ENCODE data around the gene EPHA3. TPM values are rescaled to one million over a fixed set of nuclear protein-coding genes. Genes with fewer than 3 reads are reported as not detected.

The EPHA3 gene
- total RNA-seq, 1 experiment from 2014 or later = 21.5 TPM

DNA sequence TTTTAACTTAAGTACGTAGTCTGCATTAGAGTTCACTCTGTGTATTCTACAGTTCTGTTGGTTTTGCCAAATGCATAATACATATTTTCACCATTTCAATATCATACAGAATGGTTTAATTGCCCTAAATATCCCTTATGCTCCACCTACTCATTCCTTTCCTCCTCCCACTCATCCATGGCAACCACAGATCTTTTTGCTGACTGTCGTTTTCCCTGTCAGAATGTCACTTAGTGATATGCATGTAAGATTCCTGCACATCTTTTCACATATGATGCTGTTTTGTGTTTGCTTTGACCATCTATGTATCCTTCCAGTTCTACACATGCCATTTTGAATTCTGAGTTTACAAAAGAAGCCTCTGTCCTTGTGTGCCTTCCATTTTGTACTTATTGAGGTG, 36.7 kb downstream of the EPHA3 start:
- intact Hi-C loops (cut with micrococcal nuclease; ENCODE audit: unreplicated experiment) = no loop called here
- no TSS peak for BruUV-seq (replicated peaks)
- Histone ChIP-seq H3K4me3 (ENCODE audit: low read depth, low read length, poor library complexity, severe bottlenecking) (no peak overlapping the region), H3K4me1 (ENCODE audit: insufficient read depth, low read length, poor library complexity, severe bottlenecking) (peaks cover 8% of the 10 kb centered on the region), H3K27me3 (replicated peaks; ENCODE audit: insufficient read depth, low read depth, low read length, poor library complexity) (no peaks in the 10 kb centered on the region), H3K9me3 (ENCODE audit: low read depth, low read length, poor library complexity, severe bottlenecking) (no peaks in the 10 kb centered on the region), H3K36me3 (ENCODE audit: insufficient read depth, low read length, poor library complexity, severe bottlenecking) (no peaks in the 10 kb centered on the region), H3K27ac (ENCODE audit: low read depth, low read length, poor library complexity, severe bottlenecking) (no peak overlapping the region)
- no peak for DNase-seq (ENCODE audit: low spot score)
- ChIA-PET POLR2A (ENCODE audit: low non-redundant PET) (no interaction called here), CTCF (no interaction called here)
- TF ChIP-seq EZH2 (IDR thresholded peaks at IDR 0.05; ENCODE audit: borderline replicate concordance, low read depth, low read length, poor library complexity, severe bottlenecking) (no peak), CTCF (conservative IDR thresholded peaks at IDR 0.05; ENCODE audit: low read depth, low read length) (no peak)

DNA sequence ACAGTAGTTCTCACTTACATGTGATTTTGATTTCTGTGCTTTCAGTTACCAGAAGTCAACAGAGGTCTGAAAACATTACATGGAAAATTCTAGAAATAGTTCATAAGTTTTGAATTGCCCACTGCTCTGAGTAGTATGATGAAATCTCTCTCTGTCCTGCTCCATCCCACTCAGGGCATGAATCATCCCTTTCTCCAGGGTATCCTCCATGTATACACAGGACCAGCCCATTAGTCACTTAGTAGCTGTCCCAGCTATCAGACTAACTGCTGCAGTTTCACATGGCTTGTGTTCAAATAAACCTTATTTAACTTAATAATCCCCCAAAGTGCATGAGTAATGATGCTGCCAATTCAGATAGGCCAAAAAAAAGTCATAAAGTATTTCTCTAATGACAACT, 38.6 kb downstream of the EPHA3 start:
- H3K4me1 ChIP-seq (ENCODE audit: insufficient read depth, low read length, poor library complexity, severe bottlenecking) = peaks cover 8% of the 10 kb centered on the region
- ChIA-PET POLR2A (ENCODE audit: low non-redundant PET) (no interaction called here), CTCF (no interaction called here)
- no TSS peak for BruUV-seq (replicated peaks)
- H3K4me3 ChIP-seq (ENCODE audit: low read depth, low read length, poor library complexity, severe bottlenecking) = no peak overlapping the region
- no peak overlapping the region for H3K27ac ChIP-seq (ENCODE audit: low read depth, low read length, poor library complexity, severe bottlenecking)
- intact Hi-C loops (cut with micrococcal nuclease; ENCODE audit: unreplicated experiment) = no loop called here
- H3K27me3 ChIP-seq (replicated peaks; ENCODE audit: insufficient read depth, low read depth, low read length, poor library complexity) = no peaks in the 10 kb centered on the region
- TF ChIP-seq CTCF (conservative IDR thresholded peaks at IDR 0.05; ENCODE audit: low read depth, low read length) (no peak), EZH2 (IDR thresholded peaks at IDR 0.05; ENCODE audit: borderline replicate concordance, low read depth, low read length, poor library complexity, severe bottlenecking) (no peak)
- H3K9me3 ChIP-seq (ENCODE audit: low read depth, low read length, poor library complexity, severe bottlenecking) = no peaks in the 10 kb centered on the region
- H3K36me3 ChIP-seq (ENCODE audit: insufficient read depth, low read length, poor library complexity, severe bottlenecking) = no peaks in the 10 kb centered on the region
- peak; percentile 49 for DNase-seq (ENCODE audit: low spot score)

GRCh38 chr3:89154416-89154815, 47.0 kb downstream of the EPHA3 start:
- H3K9me3 ChIP-seq (ENCODE audit: low read depth, low read length, poor library complexity, severe bottlenecking) = no peaks in the 10 kb centered on the region
- TF ChIP-seq EZH2 (IDR thresholded peaks at IDR 0.05; ENCODE audit: borderline replicate concordance, low read depth, low read length, poor library complexity, severe bottlenecking) (no peak), CTCF (conservative IDR thresholded peaks at IDR 0.05; ENCODE audit: low read depth, low read length) (no peak)
- no peak overlapping the region for H3K4me3 ChIP-seq (ENCODE audit: low read depth, low read length, poor library complexity, severe bottlenecking)
- ChIA-PET POLR2A (ENCODE audit: low non-redundant PET) (no interaction called here), CTCF (no interaction called here)
- H3K27me3 ChIP-seq (replicated peaks; ENCODE audit: insufficient read depth, low read depth, low read length, poor library complexity) = no peaks in the 10 kb centered on the region
- DNase-seq (ENCODE audit: low spot score) = no peak
- H3K27ac ChIP-seq (ENCODE audit: low read depth, low read length, poor library complexity, severe bottlenecking) = no peak overlapping the region
- intact Hi-C loops (cut with micrococcal nuclease; ENCODE audit: unreplicated experiment) = no loop called here
- no peaks in the 10 kb centered on the region for H3K4me1 ChIP-seq (ENCODE audit: insufficient read depth, low read length, poor library complexity, severe bottlenecking)
- no peaks in the 10 kb centered on the region for H3K36me3 ChIP-seq (ENCODE audit: insufficient read depth, low read length, poor library complexity, severe bottlenecking)
- no TSS peak for BruUV-seq (replicated peaks)

Data from A673 (cell line).